ENCODE measurements around the gene MS4A1. TPM values are rescaled to one million over a fixed set of nuclear protein-coding genes. Genes with fewer than 3 reads are reported as not detected.

Gene MS4A1
- total and polyA plus RNA-seq, 2 of the 8 experiments (the other 6 are each of a cell fraction or from before 2014, with no cell fraction given), result not detected

DNA sequence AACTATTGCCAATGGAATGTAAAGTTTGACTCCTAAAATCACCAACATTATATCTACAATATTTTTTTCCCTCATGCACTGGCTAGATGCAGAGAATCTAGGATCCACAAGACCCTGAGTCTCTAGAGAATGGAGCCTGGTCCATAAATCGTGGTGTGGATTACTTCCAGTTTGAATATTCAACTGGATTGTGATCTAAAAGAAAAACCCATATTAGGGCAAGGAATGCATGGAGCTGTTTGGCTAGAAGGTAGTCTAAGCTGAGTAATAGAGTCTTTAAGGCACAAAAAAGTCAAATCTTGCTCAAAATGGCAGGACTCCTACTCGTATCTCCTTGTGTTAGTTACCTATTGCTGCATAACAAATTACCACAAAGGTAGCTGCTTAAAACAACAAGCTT is 35.6 kb upstream of the MS4A1 start:
- Histone ChIP-seq H2AFZ (ENCODE audit: low read length) (no peak overlapping the region), H3K27me3 (replicated peaks in 1 of 4; ENCODE audit: control insufficient read depth in 3 of 4, extremely low read depth in 1 of 4, insufficient read depth in 3 of 4, low read length in 3 of 4) (no peaks in the 10 kb centered on the region), H3K4me1 (replicated peaks in 1 of 4; ENCODE audit: control insufficient read depth in 3 of 4, insufficient read depth in 4 of 4, low read length in 3 of 4) (no peaks in the 10 kb centered on the region), H3K79me2 (ENCODE audit: control insufficient read depth in 1 of 2, insufficient read depth in 2 of 2, low read length in 2 of 2) (no peaks in the 10 kb centered on the region), H3K9ac (replicated peaks in 1 of 4; ENCODE audit: extremely low read depth in 1 of 4, low read depth in 3 of 4, low read length in 3 of 4) (no peak overlapping the region), H3K79me1 (ENCODE audit: low read depth, low read length) (no peaks in the 10 kb centered on the region), H2BK5ac (ENCODE audit: low read depth, low read length) (no peak overlapping the region), H4K5ac (ENCODE audit: insufficient read length, low read depth, low read length) (no peak overlapping the region), H3K4ac (replicated peaks; ENCODE audit: insufficient read length, low read depth, low read length) (no peak overlapping the region), H2BK20ac (ENCODE audit: low read length) (no peak overlapping the region), H4K20me1 (replicated peaks in 1 of 2; ENCODE audit: control insufficient read depth in 1 of 2, insufficient read depth in 2 of 2, low read length in 2 of 2) (no peaks in the 10 kb centered on the region), H4K91ac (replicated peaks; ENCODE audit: insufficient read length, low read length) (no peak overlapping the region), H2BK12ac (ENCODE audit: low read depth, low read length) (no peak overlapping the region), H3K27ac (ENCODE audit: low read depth, low read length) (no peak overlapping the region), H3K4me3 (ENCODE audit: extremely low read depth in 1 of 4, insufficient read depth in 2 of 4, low read depth in 3 of 4, low read length in 4 of 4) (no peak overlapping the region), H2BK15ac (ENCODE audit: low read length) (no peak overlapping the region), H3K23ac (ENCODE audit: insufficient read length) (no peak overlapping the region), H3K36me3 (ENCODE audit: control insufficient read depth in 2 of 4, insufficient read depth in 4 of 4, low read length in 3 of 4) (no peaks in the 10 kb centered on the region), H3K18ac (ENCODE audit: extremely low read depth, low read length) (no peak overlapping the region), H3K4me2 (ENCODE audit: insufficient read depth in 1 of 2, low read depth in 2 of 2, low read length in 2 of 2) (no peak overlapping the region), H3K9me3 (ENCODE audit: insufficient read depth in 2 of 2, low read depth in 1 of 2, low read length in 1 of 2) (peaks cover 2 to 6% of the 10 kb centered on the region in 2 experiments; a peak in 1 of 4 replicates), H3K23me2 (ENCODE audit: low read depth, low read length) (no peaks in the 10 kb centered on the region), H3K56ac (replicated peaks; ENCODE audit: insufficient read length, low read depth, low read length) (no peak overlapping the region), H3K14ac (ENCODE audit: insufficient read length) (no peak overlapping the region), H2BK120ac (replicated peaks; ENCODE audit: low read depth, low read length) (no peak overlapping the region), H2AK5ac (ENCODE audit: low read depth, low read length) (no peak overlapping the region), H4K8ac (ENCODE audit: extremely low read depth, insufficient read depth, low read length) (no peak overlapping the region)
- 43% methylated on average over 2 of the region's 2 CpGs; no CpG with 5 or more reads in 1 of the 2 experiments for WGBS, 2 experiments (ENCODE audit: extremely low coverage in 1 of 2, insufficient coverage in 1 of 2, insufficient read length in 1 of 2, insufficient replicate concordance in 2 of 2, low coverage in 1 of 2, low lambda C conversion rate in 2 of 2, missing lambda C conversion rate in 1 of 2)
- ChIA-PET CTCF (ENCODE audit: partially characterized antibody) (interaction anchor here (0.5 to 0.8 kb wide), 2 partner anchors 57 to 345 kb away, joined by 3 to 4 read pairs; no protein-coding TSS in a partner anchor), POLR2A (ENCODE audit: partially characterized antibody) (no interaction called here)
- FAIRE-seq (no peak), DNase-seq (ENCODE audit: low read depth in 1 of 2, low spot score in 2 of 2) (no peak)
- no peak for TF ChIP-seq HDAC2 (IDR thresholded peaks at IDR 0.05; ENCODE audit: borderline replicate concordance in 1 of 2, low read depth in 2 of 2, low read length in 2 of 2)
- no peak for TF ChIP-seq EZH2 (IDR thresholded peaks at IDR 0.05; ENCODE audit: low read depth, low read length, severe bottlenecking)
- no peak for TF ChIP-seq GABPA (IDR thresholded peaks at IDR 0.05; ENCODE audit: borderline replicate concordance, insufficient read depth, low read length)
- TF ChIP-seq RXRA (IDR thresholded peaks at IDR 0.05; ENCODE audit: insufficient read depth, low read depth, low read length), result no peak
- TF ChIP-seq BACH1 (IDR thresholded peaks at IDR 0.05; ENCODE audit: low read length), result no peak
- TF ChIP-seq ASH2L (IDR thresholded peaks at IDR 0.05; ENCODE audit: low read length), result no peak
- no peak for TF ChIP-seq TCF12 (IDR thresholded peaks at IDR 0.05; ENCODE audit: low read depth, low read length)
- TF ChIP-seq KDM1A (IDR thresholded peaks at IDR 0.05; ENCODE audit: borderline replicate concordance, low read length), result no peak

Measured in H1 (cell line).